Muscle of arm (tissue), 12 donors: ENCODE results near the gene ZBTB8B. TPM values are rescaled to one million over a fixed set of nuclear protein-coding genes. Genes with fewer than 3 reads are reported as not detected.
"Not testable (repeated sequence)": the region's sequence is repeated elsewhere in the genome, so short reads cannot be mapped to it uniquely, and the experiment has no call there.

Experiments
- DNase-seq: peaks from one replicate; pipeline ENCODE4 v3.0.0-alpha.2; 2013
- polyA plus RNA-seq, 12 donors: library from polyadenylated mRNA; unstranded; fragments of 120-200 nt; gene quantifications; one replicate each; pipeline ENCODE4 v1.2.1, GENCODE V29; 2013; ENCODE audit not compliant: insufficient read length in 12 of 12

Gene ZBTB8B
- polyA plus RNA-seq, 12 donors: 0.07 to 0.25 (median 0.14) TPM; not detected in 2

GRCh38 chr1:32468791-32469190, 3.9 kb downstream of the ZBTB8B start:
- no peak for DNase-seq

DNA sequence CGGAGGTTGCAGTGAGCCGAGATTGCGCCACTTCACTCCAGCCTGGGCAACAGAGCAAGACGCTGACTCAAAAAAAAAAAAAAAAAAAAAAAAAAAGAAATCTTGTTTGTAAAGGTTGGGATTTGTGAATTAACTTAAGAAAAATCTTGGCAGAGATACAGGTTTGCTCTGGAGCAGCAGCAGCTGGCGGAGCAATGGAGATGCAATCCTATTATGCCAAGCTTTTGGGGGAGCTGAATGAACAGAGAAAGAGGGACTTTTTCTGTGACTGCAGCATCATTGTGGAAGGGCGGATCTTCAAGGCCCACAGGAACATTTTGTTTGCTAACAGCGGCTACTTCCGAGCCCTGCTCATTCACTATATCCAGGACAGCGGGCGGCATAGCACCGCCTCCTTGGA, 5.6 kb downstream of the ZBTB8B start:
- no peak for DNase-seq

DNA sequence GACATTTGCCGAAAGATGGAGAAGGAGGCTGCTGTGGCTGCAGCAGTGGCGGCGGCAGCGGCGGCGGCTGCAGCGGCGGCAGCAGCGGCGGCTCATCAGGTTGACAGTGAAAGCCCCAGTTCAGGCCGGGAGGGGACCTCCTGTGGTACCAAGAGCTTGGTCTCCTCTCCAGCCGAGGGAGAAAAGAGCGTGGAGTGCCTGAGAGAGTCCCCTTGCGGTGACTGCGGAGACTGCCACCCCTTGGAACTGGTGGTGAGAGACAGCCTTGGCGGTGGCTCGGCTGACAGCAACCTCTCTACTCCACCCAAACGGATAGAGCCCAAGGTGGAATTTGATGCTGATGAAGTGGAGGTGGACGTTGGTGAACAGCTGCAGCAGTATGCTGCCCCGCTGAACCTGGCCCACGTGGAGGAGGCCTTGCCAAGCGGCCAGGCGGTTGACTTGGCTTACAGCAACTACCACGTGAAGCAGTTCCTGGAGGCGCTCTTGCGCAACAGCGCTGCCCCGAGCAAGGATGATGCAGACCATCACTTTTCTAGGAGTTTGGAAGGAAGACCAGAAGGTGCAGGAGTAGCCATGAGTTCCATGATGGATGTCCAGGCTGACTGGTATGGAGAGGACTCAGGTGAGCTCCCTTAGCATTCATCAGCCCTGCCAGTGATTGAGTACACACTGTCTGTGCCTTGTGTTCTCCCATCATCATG, 6.3 kb downstream of the ZBTB8B start:
- no peak for DNase-seq

DNA sequence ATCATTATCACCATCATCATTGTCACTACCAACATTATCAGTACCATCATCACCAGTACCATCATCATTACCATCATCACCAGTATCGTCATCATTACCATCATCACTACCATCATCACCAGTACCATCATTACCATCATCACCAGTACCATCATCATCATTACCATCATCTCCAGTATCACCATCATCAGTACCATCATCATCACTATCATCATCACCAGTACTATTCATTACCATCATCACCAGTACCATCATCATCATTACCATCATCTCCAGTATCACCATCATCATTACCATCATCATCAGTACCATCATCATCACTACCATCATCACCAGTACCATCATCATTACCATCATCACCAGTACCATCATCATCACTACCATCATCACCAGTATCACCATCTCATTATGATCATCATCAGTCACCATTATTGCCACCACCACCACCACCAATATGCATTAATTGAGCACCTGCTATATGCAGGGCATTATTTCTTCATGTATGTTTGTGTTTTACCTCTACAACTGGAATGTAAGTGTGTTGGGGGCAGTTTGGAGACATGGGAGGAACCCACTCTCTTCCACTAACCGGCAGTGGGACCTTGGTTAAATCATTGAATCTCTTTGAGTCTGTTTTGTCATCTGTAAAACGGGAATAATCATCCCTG, 7.0 kb downstream of the ZBTB8B start:
- DNase-seq: no peak

DNA sequence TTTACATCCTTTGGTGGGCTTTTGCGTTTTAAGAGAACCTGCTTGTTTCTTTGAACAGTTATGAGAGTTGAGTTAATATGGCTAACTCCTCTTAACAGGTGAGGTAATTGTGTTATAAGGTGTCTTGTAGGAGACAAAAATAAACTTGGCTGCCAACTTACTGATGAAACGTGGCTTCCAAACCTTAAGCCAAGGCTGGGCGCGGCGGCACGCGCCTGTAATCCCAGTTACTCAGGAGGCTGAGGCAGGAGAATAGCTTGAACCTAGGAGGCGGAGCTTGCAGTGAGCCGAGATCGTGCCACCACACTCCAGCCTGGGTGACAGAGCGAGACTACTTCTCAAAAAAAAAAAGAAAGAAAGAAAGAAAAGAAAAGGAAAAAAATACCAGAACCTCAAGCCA, 8.1 kb downstream of the ZBTB8B start:
- DNase-seq: not testable (repeated sequence)

- DNase-seq: no peak
Observed at GRCh38 chr1:32474954-32475353, 10.1 kb downstream of the ZBTB8B start.

GRCh38 chr1:32480003-32480402, 15.1 kb downstream of the ZBTB8B start:
- DNase-seq: no peak

GRCh38 chr1:32480761-32481160, 15.9 kb downstream of the ZBTB8B start:
- no peak for DNase-seq

- not testable (repeated sequence) for DNase-seq
Observed at GRCh38 chr1:32481788-32482187, 16.9 kb downstream of the ZBTB8B start.

GRCh38 chr1:32485554-32486255, 20.8 kb downstream of the ZBTB8B start:
- DNase-seq: no peak

DNA sequence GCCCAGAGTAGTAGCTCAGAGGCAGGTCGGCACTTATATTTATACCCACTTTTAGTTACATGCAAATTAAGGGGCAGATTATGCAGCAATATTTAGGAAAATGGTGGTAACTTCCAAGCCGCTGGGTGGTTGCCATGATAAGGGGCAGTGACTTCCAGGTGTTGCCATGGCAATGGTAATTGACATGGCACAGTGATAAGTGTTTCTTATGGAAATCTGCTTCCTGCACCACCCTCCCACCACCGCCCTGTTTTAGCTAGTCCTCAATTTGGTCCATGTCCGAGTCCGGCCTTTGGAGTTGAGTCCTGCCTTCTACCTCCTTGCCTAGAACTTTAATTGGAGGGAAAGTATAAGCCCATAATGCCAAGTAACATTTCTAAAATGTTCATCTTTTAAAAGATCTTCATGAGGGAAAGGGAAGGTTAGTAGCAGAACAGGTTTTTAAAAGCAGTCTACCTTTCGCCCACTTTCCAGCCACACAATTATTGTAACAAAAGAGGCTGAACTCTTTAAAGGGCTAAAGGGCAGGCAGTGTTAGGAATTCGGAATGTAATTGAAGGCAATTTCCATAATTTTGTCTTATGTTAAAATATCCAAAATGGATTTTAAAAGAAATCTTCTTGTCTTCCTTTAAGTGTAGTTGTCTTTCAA, 21.7 kb downstream of the ZBTB8B start:
- DNase-seq: no peak

DNA sequence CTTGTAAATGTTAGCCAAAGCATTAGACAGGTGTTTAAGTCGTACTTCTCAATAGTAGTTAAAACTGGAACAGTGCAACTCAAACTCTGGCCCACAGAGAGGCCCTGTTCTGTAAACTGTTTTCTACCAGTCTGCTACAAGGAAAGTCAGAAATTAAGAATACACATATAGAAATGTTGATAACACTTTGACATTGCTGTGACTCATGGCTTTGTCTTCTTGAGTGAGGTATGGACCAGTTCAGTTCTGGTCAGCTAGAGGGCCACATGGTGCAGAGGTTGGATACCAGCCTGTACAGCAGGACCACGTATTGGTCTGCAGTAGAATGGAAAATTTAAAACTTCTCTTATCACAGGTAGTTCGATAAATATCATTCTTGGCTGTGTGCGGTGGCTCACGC, 22.3 kb downstream of the ZBTB8B start:
- no peak for DNase-seq

DNA sequence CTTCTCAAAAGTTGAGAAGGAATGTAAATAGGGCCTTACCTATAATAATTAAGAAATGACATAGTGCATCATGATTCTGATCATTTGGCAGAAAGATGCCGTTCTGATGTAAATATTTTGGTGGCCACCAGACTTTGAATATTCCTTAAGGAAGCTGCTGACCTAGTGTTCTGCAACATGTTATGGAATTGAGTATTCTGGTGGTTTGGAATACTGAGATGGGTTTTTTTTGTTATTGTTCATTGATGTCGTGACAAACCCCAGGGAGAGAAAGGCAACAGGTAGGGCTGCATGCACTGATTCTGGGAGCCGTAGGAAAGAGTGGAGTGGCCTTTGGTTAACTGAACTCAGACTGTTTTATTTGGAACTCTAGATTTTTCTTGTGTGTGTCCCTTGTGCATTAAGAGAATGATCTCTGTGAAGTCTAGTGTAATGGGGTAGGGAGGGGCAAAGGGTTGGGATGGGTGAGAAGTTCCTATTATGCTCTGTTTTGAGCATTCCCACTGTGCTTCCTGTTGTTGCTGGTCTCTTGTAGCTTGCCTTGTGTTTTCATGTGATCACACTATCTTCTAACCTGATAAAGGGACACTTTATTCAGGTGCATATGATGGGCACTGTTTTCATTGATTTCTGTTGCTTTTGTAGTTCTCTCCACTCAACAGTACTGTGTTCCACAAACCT, 25.0 kb downstream of the ZBTB8B start:
- no peak for DNase-seq

DNA sequence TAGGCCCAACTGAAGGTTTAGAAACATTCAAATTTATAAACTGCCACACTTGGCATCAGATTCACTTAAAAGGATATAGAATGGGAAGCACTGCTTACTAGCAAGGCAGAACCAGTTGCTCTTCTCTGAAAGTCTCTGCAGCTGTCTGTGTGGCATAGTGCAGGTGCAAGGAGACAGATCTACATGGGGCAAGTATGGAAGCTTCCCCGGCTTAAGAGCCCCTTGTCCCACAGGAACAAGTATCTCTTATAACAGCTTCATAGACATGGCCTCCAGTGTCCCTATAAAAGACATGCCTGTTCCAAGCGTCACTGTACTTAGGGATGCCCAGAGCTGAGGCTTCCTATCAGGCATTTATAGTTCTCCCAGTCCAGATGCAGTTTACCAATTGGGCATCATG, 26.5 kb downstream of the ZBTB8B start:
- no peak for DNase-seq

- no peak for DNase-seq
Observed at GRCh38 chr1:32494196-32494595, 29.3 kb downstream of the ZBTB8B start.

DNA sequence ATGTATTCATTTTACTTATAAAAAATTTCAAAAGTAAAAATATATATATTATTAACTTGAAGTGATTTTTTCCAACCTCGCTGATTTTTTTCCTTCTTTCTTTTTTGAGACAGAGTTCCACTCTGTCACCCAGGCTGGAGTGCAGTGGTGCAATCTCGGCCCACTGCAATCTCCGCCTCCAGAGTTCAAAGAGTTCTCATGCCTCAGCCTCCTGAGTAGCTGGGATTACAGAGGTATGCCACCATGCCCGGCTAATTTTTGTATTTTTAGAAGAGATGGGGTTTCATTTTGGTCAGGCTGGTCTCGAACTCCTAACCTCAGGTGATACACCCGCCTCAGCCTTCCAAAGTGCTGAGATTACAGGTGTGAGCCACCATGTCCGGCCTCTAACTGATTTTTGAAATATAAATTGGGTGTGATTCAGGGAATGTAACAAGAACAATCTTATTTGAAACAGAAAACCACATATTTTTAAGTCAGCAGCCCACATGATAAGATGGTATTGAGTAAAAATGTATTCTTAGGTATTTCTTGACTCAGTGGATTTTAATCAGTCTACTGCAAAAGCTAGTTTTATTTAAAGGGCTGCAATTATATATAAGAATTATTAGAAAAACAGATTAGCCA, 30.0 kb downstream of the ZBTB8B start:
- DNase-seq: no peak

DNA sequence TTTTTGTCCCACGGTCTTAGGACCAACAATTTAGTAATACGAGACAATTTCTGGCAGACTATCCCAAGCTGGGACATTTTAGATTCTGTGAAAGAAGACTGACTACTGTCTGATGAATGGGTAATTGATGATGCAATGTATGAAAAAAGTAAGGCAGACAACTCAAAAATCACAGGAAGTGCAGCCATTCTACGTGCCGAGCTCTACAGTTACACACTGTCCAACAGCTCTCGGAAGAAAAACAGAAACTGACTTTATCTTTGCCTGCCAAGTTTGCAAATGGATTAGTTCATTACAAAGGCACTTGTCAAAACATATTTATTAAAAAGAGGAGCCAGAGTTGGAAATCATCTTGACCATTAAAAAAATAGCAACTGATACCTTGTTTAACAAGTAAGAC, 31.3 kb downstream of the ZBTB8B start:
- peak; percentile 25 for DNase-seq

DNA sequence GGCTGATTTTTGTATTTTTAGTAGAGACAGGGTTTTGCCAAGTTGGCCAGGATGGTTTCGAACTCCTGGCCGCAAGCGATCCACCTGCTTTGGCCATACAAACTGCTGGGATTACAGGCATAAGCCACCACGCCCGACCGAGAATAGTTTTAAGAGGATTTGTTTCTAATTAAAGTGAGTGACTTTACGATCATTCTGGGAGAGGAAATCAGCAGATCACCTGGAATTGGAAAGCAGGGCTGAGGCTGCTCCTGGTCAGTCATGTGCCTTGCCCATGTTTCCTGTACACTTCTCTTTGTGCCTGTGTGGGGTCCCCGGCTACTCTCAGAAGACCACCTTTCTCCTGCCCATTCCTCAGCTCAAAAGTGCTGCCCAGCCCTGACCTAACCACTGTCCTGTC, 33.9 kb downstream of the ZBTB8B start:
- no peak for DNase-seq

DNA sequence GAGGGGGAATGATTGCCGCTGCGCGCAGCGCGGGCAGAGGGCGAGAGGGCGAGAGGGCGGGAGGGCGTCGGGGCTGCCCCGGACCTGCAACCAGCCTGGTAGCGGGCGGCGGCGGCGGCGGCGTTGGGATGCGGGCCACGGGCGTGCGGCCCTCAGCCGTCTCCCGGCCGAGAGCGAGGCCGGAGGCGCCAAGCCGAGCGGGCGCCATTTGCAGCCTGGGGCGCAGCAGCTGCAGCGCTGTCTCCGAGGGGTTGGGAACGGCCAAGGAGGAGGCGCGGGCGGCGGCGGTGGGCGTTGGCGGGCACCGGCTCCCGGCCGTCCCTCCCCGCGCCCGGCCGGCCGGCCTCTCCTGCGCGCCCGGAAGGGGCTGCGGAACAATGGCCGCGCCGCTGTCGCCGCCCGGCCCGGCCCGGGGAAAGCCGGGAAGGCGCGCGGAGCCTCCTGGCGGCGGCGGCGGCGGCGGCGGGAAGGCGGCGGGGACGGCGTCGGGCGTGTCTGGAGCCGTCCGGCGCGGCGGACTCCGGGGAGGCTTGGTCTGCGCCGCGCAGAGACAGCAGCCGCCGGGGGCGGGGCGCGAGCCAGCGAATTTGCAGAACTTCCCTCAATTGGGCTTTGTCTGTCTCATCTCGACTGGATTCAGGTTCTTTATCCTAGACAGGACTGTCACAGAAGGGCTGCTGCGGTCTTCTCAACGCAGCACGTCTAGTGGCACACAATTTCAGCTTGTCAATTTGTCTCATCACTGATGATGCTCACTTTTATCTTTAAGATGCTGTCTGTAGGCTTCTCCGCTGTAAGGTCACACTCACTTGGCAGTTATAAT, 35.7 kb downstream of the ZBTB8B start:
- peak; percentile 53 for DNase-seq

DNA sequence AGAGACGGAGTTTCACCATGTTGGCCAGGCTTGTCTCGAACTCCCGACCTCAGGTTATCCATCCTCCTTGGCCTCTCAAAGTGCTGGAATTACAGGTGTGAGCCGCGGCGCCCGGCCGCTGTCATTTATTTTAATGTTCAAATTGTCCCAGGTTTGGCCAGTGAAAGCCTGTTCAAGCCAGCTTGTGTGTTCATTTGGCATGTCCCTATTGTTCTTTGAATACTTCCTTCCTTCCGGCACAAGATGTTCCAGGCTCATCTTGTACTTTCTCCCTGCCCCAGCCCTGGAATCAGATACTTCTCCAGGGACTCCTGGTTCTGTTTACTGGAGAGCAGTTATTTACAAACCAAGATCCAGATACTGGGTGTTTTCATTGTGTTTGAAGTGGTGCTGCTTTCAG, 37.0 kb downstream of the ZBTB8B start:
- no peak for DNase-seq

- no peak for DNase-seq
Observed at GRCh38 chr1:32503153-32503552, 38.3 kb downstream of the ZBTB8B start.
